GM12864 (cell line): ENCODE data around the gene TMEM123.

Experiments
- DNase-seq: peaks from one replicate; pipeline ENCODE4 v3.0.0-alpha.2; 2011; ENCODE audit warnings: low read depth
- H3K4me3 ChIP-seq: 2 replicates; pipeline ENCODE4 v1.5.1; 2011; ENCODE audit warnings: mild to moderate bottlenecking, low read depth, low read length, control low read depth
- CTCF ChIP-seq: IDR thresholded peaks from 2 replicates; pipeline ENCODE4 v1.5.1; 2011; ENCODE audit warnings: low read depth, mild to moderate bottlenecking, moderate library complexity, low read length, control low read depth, inconsistent platforms; ENCODE audit errors: missing control alignments

The TMEM123 gene

GRCh38 chr11:102415304-102415916, 37.2 kb downstream of the TMEM123 start:
- DNase-seq: no peak
- no peak for TF ChIP-seq CTCF
- no peak overlapping the region for H3K4me3 ChIP-seq

- no peak for TF ChIP-seq CTCF
- DNase-seq: no peak
- no peak overlapping the region for H3K4me3 ChIP-seq
These were observed 38.0 kb downstream of the TMEM123 start for GRCh38 chr11:102414559-102414958.

GRCh38 chr11:102413497-102413896, 39.1 kb downstream of the TMEM123 start:
- no peak overlapping the region for H3K4me3 ChIP-seq
- DNase-seq: no peak
- no peak for TF ChIP-seq CTCF

GRCh38 chr11:102411142-102411541, 41.4 kb downstream of the TMEM123 start:
- no peak for TF ChIP-seq CTCF
- no peak for DNase-seq
- H3K4me3 ChIP-seq: no peak overlapping the region

- no peak for TF ChIP-seq CTCF
- no peak overlapping the region for H3K4me3 ChIP-seq
- DNase-seq: no peak
These were observed 42.2 kb downstream of the TMEM123 start for GRCh38 chr11:102410382-102410784.

GRCh38 chr11:102408339-102408738, 44.2 kb downstream of the TMEM123 start:
- H3K4me3 ChIP-seq: no peak overlapping the region
- TF ChIP-seq CTCF: no peak
- DNase-seq: no peak

- H3K4me3 ChIP-seq: no peak overlapping the region
- TF ChIP-seq CTCF: no peak
- DNase-seq: no peak
These were observed 44.7 kb downstream of the TMEM123 start for GRCh38 chr11:102407901-102408300.
